Measurements from ENCODE around the gene KIRREL1. TPM values are rescaled to one million over a fixed set of nuclear protein-coding genes. Genes with fewer than 3 reads are reported as not detected.

The KIRREL1 gene
- polyA plus RNA-seq, 3 donors: 3.5 to 41.1 (median 19.7) TPM

DNA sequence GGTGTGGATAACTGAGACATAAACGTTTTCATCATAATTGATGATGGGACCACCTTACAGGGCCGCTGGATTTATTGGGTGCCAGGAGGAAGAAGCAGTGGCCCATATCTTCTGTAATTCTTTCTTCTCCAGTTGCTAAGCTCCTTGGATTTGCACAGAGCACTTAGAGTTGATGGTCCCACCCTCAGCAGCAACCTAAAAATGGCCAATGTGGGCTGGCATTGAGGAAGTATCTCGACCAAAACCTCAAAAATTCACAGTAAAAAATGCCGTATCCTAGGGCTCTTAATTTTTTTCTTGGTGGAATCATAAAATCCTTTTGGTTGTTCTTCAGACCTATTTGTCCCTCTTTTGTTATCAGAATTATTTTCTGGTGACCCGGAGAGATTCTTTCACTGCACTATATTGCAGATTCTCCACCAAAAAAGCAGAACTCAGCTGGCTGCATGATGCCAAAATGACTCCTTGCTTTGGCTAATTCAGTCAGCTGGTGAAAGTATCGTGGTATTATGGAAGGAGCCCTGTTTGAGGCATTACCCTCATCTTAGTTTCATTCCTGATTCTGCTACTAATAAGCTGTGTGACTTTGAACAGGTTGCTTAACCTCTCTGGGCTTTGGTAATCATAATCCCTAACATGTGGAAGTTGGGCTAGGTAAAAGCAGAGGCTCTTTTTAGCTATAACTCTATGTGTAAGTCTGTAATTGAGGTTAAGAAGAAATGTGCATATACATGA is 27.6 kb downstream of the KIRREL1 start:
- 34 to 47% (median 46%) methylated on average over 6 of the region's 6 CpGs for WGBS, 3 donors

DNA sequence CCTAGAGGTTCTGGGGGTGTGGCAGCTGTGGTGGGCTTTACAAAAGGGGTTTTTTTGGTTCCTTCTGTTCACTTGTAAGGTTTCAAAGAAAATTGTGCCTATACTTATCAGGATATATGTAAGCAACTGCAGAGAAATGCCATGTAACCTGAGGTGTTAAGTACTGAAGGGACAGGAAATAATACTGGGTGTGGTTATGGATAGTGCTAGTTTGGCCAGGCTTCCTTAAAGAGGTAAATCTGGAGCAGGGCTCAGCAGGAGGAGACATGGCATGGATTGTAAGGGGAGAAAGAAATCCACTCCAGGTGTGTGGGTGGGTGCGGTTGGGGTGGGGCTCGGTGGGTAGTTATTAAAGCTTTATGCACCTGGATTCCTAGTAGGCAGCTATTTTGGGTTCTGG is 28.3 kb downstream of the KIRREL1 start:
- no peak overlapping the region for H3K27ac ChIP-seq (ENCODE audit: low read depth, low read length)
- 60 to 87% (median 83%) methylated on average over 2 of the region's 2 CpGs for WGBS, 3 donors

More for the DNA sequence above, 27.6 kb downstream of the KIRREL1 start:
- H3K27ac ChIP-seq (ENCODE audit: low read depth, low read length): no peak overlapping the region

- no peak overlapping the region for H3K27ac ChIP-seq (ENCODE audit: low read depth, low read length)
- WGBS, 3 donors: 40 to 49% (median 46%) methylated on average over 7 of the region's 7 CpGs
Observed at GRCh38 chr1:158022554-158023312, 29.3 kb downstream of the KIRREL1 start.

- 48 to 80% (median 59%) methylated on average over 7 of the region's 7 CpGs for WGBS, 3 donors
- H3K27ac ChIP-seq (ENCODE audit: low read depth, low read length): no peak overlapping the region
Observed at GRCh38 chr1:158024737-158025136, 31.3 kb downstream of the KIRREL1 start.

GRCh38 chr1:158025576-158026230 is 32.3 kb downstream of the KIRREL1 start:
- WGBS, 3 donors: 61 to 63% (median 61%) methylated on average over 6 of the region's 6 CpGs

DNA sequence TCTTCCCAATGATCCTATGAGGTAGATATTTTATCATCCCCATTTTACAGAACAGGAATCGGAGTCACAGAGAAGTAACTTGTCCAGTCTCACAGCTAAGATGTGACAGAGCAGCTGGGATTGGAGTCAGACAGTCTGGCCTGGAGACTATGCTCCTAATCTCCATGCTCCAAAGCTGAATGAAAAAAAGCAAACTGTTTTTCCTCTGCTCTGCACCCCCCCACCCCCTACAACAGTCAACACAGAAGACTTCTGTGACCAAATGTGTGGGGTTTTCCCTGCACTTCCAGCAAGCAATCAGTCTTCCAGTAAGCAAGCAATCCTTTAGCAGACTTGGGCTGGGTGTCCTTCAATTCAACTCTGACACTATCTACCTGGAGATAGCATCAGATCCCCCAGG is 33.2 kb downstream of the KIRREL1 start:
- 80 to 91% (median 88%) methylated on average over 1 of the region's 1 CpG for WGBS, 3 donors
- no peak overlapping the region for H3K27ac ChIP-seq (ENCODE audit: low read depth, low read length)

More at GRCh38 chr1:158025576-158026230, 32.3 kb downstream of the KIRREL1 start:
- no peak overlapping the region for H3K27ac ChIP-seq (ENCODE audit: low read depth, low read length)

GRCh38 chr1:158027508-158027907 is 34.1 kb downstream of the KIRREL1 start:
- WGBS, 3 donors: 73 to 98% (median 96%) methylated on average over 2 of the region's 2 CpGs
- H3K27ac ChIP-seq (ENCODE audit: low read depth, low read length): no peak overlapping the region

DNA sequence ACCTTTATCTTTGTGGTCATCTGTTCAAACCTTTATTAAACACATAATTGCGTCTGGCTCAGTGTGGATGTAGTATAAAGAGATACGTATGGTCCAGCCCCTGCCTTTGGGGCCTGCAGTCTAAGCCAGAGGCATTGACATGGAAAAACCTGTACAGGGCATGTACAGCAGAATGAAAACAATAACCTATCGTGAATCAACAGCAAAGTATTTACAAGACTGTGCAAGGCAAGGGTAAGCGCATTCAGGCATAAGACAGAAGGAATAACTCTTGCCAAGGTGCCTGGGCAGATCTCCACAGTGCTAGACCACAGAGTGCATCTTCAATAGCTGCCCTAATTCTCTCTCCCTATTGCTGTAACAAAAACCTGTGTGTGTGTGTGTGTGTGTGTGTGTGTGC is 35.5 kb downstream of the KIRREL1 start:
- no peak overlapping the region for H3K27ac ChIP-seq (ENCODE audit: low read depth, low read length)
- 35 to 61% (median 55%) methylated on average over 4 of the region's 4 CpGs for WGBS, 3 donors

DNA sequence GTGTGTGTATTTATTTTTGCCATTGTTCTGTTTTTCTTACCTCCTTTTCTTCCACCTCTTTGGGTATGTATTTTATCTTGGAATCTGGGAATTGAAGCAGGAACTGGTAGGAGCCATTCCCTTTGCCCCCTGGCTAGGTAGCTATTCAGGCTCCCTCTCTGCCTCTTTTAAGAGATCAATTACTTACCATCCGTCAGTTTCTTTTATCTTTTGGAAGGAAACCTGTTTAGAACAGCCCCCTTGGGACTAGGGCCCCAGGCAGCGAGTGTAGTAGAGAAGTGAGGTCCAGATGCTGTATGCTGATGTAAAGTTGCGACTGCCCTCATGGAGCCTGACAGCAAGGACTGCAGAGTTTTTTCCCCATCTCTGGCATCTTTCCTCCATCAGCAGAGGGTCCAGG is 41.6 kb downstream of the KIRREL1 start:
- H3K27ac ChIP-seq (ENCODE audit: low read depth, low read length): no peak overlapping the region
- WGBS, 3 donors: 66 to 75% (median 72%) methylated on average over 3 of the region's 3 CpGs

DNA sequence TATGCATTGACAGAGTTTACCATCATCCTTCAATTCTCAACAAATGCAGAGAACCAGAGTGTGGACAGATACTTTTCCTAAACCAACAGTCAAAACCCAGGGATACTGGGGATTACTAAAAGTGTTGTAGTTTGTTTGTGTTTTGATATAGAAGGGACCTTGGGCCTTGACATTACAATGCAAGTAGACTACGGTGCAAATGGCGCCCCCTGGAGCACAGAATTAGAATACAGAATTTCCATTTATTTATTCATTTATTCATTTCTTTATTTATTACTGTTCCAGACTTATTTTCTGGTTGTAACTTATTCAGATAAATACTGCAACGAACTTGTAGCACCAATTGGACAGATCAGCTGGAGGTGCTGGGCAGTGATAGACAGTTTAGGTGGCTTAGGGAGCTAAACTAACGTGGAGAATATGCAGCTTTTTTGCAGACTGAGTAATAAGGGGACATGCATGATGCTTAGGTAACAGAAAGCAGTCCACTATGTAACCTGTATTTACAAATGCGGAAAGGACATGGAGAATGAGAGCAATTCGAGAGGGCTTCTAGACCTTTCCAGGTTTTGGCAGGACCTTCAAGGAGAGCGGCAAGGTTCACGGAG is 42.6 kb downstream of the KIRREL1 start:
- WGBS, 3 donors: 52 to 56% (median 54%) methylated on average over 8 of the region's 8 CpGs
- H3K27ac ChIP-seq (ENCODE audit: low read depth, low read length): no peak overlapping the region

- no peak overlapping the region for H3K27ac ChIP-seq (ENCODE audit: low read depth, low read length)
Observed at GRCh38 chr1:158037008-158037865, 43.8 kb downstream of the KIRREL1 start.

GRCh38 chr1:158037866-158038359 is 44.5 kb downstream of the KIRREL1 start:
- H3K27ac ChIP-seq (ENCODE audit: low read depth, low read length): no peak overlapping the region
- WGBS, 3 donors: 19 to 39% (median 22%) methylated on average over 9 of the region's 9 CpGs

More at GRCh38 chr1:158037008-158037865, 43.8 kb downstream of the KIRREL1 start:
- 71 to 84% (median 76%) methylated on average over 17 of the region's 17 CpGs for WGBS, 3 donors

DNA sequence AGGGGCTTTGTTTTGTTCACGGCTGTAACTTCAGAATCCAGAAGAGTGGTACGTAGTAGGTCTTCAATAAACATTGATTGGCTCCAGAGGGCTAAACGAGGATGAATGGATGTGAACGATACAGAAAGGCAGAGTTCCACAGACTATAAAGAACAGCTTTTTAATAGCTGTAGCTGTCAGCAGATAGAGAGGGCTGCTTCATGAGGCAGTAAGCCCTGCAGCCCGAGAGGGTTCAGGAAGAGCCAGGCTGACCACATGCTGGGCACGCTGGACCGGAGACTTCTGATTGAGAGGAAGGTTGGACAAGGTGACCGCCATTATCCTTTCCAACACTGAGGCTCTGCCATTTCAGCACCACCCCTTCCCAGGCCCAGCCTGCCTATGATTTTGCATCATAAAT is 45.3 kb downstream of the KIRREL1 start:
- H3K27ac ChIP-seq (ENCODE audit: low read depth, low read length): no peak overlapping the region
- 76 to 82% (median 77%) methylated on average over 8 of the region's 8 CpGs for WGBS, 3 donors

- no peak overlapping the region for H3K27ac ChIP-seq (ENCODE audit: low read depth, low read length)
- WGBS, 3 donors: 62 to 74% (median 65%) methylated on average over 5 of the region's 5 CpGs
Observed at GRCh38 chr1:158039380-158039779, 45.9 kb downstream of the KIRREL1 start.

- H3K27ac ChIP-seq (ENCODE audit: low read depth, low read length): no peak overlapping the region
Observed at GRCh38 chr1:158040323-158040722, 46.9 kb downstream of the KIRREL1 start.

- H3K27ac ChIP-seq (ENCODE audit: low read depth, low read length): no peak overlapping the region
- 53 to 71% (median 59%) methylated on average over 5 of the region's 5 CpGs for WGBS, 3 donors
Observed at GRCh38 chr1:158043232-158043631, 49.8 kb downstream of the KIRREL1 start.

- H3K27ac ChIP-seq (ENCODE audit: low read depth, low read length): no peak overlapping the region
- 10 to 30% (median 30%) methylated on average over 2 of the region's 2 CpGs for WGBS, 3 donors
Observed at GRCh38 chr1:158045639-158046038, 52.2 kb downstream of the KIRREL1 start.
